Activated CD4-positive, alpha-beta T cell treated with anti-CD3 and anti-CD28 coated beads for 1 hour (primary cell): ENCODE measurements around the gene ASTN2.
"Not testable (repeated sequence)": the region's sequence is repeated elsewhere in the genome, so short reads cannot be mapped to it uniquely, and the experiment has no call there.

Experiments
- DNase-seq: peaks from one replicate; pipeline ENCODE4 v3.0.0-alpha.2; 2020

The ASTN2 gene

GRCh38 chr9:116842658-116843057 lies 572.2 kb downstream of the ASTN2 start:
- no peak for DNase-seq

DNA sequence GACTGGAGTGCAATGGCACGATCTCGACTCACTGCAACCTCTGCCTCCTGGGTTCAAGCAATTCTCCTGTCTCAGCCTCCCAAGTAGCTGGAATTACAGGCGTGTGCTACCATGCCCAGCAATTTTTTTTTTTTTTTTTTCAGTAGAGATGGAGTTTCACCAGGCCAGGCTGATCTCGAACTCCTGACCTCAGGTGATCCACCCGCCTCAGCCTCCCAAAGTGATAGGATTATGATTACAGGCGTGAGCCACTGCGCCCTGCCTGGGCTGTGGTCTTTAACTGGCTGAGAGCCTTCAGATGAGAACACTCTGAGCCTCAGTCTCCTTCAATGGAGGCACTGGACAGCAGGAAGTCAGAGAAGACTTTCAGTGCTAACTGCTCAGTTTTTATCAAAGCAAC lies 576.4 kb downstream of the ASTN2 start:
- DNase-seq = not testable (repeated sequence)

DNA sequence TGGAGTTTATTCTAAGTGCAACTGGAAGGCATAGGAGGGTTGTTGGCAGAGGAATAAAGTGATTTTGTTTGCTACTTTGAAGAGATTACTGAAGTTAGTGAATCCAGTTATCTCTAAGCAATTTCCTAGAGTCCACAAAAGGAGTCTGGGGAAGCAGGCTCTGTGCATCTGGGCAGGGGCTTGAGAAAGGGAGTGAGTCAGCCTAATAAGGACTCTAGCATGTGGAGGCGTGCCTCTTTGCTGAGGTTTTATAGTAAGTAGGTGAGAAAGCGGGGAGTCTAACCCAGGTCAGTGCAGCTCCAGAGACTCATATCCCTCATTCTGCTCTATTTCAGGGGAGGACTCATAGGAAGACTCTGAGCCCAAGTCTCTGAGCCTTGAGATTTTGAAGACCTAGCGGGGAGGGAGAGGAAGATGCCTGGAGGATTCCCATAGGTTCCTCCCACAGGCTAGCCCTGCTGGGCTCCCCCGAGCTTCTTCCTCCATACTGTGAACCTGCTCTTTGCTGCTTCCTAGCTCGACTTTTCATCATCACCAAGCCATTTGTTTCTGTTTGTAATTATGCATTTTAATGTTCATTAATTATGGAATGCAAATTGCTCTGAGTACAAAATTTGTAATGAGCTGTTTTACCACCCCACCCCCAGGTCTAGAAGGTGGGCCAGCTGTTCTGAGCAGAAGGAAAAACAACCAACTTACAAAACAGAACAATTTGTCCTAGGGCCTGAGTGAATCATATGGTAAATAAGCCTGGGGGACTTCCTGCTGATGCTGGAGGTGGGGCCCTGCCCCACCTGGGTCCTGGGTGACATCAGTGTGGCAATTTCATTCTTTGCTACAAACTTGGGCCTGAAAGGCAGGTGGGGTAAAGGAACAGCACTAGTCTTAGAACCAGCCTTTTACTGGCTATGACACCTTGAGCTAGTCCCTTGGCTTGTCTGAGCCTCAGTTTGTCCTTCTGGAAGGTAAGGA lies 577.6 kb downstream of the ASTN2 start:
- DNase-seq = no peak

DNA sequence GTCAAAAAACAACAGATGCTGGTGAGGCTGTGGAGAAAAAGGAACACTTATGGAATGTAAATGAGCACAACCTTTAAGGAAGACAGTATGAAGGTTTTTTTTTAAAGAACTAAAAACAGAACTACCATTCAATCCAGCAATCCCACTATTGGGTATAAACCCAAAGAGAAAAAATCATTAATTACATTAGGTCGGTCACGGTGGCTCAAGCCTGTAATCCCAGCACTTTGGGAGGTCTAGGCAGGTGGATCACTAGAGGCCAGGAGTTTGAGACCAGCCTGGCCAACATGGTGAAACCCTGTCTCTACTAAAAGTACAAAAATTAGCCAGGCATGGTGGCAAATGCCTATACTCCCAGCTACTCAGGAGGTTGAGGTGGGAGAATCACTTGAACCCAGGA lies 584.5 kb downstream of the ASTN2 start:
- DNase-seq = not testable (repeated sequence)

GRCh38 chr9:116821633-116822229 lies 593.1 kb downstream of the ASTN2 start:
- DNase-seq = no peak

- DNase-seq = no peak
Measured at GRCh38 chr9:116819116-116819515, 595.7 kb downstream of the ASTN2 start.

DNA sequence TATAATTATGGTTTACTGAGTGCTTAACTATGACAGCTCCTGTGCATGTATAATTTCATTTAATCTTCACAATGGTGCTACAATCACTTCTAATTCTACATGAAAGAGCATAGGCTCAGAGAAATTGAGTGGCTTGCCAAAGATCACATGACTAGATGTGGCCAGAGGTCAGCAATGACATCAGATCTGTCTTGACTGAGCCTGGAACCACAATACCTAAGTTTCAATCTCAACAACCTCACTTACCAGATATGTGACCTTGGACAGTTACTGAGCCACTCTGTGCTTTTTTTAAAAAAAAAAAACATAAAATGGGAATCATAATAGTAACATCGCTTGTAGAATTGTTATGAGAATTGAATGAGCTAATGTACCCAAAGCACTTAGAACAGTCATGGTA lies 597.1 kb downstream of the ASTN2 start:
- no peak for DNase-seq

GRCh38 chr9:116816484-116816883 lies 598.4 kb downstream of the ASTN2 start:
- DNase-seq = no peak

DNA sequence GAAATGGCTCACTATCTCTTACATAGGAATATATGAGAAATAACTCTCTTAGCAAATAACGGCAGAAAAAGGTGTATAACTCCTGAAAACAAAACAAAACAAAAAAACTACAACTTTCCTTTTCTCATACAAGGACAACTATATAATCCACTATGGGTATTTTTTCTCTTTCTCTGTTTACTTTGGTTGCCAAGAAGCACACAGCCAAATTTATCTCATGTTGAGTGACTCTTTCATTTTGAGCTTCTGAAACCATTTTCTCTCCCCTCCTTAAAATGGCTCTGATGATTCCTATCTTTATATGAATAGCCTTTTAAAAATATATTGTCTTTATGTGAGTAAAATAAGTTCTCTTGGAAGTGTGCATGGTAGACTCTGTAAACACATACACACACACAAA lies 599.0 kb downstream of the ASTN2 start:
- no peak for DNase-seq

DNA sequence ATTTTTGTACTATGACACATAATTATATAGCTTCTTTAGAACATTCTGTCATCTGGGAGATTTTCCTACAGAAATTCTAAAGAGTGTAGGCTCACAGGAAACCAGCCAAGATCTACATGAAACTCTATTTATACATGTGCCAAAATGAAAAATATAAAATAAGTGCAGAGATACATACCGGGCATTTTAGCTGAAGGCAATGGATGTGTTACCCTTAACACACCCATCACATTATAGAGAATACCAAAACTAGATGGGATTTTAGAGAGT lies 601.9 kb downstream of the ASTN2 start:
- no peak for DNase-seq

DNA sequence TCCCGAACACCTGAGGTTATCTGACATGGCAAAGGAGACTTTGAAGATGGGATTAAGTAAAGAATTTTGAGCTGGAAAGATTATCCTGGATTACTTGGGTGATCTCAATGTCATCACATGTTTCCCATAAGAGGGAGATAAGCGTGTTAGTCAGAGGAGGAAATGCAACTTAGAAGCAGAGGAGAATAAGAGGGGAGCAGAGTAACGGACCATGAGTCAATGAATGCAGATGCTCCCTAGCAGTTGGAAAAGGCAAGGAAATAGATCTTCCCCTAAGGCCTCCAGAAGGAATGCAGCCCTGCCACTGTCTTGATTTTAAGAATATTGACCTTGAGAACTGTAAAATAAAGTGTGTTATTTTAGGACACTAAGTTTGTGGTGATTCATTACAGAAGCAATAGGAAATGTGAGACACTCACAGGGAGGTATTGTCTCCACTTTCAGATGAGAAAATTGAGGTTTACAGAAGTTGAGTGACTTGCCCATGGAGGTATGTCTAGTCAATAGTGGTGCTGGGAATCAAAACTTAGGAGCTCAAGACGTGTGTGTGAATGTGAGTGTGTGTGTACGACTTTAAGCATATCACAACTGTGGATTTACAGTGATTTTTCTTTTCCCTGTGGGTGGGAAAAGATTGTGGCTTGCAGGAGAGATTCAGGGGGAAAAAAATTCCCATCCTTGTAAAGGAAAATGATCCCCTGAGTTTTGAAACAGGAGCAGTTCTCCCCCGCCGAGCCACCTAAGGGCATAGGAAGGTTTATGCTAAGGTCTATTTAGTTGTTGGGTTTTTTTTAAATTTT lies 602.4 kb downstream of the ASTN2 start:
- no peak for DNase-seq

DNA sequence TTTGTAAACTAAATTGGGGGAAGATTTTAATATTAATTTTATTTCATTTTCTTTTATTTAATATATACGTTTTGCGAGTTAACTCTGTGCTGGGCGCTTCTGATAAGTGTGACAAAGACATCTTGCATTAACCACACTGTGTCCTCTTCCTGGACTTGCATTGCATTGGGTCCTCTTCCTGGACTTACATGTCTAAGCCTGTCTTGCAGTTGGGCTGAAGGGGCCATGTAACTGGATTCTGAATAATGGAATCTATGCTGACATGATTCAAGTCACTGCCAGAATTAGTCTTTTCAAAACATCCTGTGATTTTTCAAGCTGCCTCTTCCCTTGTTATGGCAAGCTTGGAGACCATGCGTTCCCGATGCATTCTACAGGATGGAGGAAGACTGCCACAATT lies 605.2 kb downstream of the ASTN2 start:
- DNase-seq = no peak

- DNase-seq = no peak
Measured at GRCh38 chr9:116806075-116806474, 608.8 kb downstream of the ASTN2 start.

DNA sequence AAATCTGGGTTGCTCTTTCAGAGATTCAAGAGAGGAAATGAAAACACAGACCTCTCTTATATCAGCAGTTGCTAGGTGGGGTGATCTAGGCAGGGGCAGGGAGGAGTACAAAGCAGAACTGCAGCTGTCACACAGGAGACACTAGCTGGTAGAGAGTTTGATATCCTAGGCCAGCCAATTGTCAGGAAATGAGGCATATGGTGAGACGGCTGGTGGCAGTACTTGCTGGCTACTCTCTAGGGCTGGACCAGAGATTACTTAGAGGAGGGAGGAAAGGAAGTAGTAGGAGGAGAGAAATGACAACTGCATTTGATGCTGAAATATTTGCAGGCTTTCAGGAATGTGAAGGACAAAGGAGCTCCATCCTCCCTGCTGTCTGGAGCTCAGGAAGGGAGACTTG lies 614.0 kb downstream of the ASTN2 start:
- no peak for DNase-seq

- no peak for DNase-seq
Measured at GRCh38 chr9:116800074-116800473, 614.8 kb downstream of the ASTN2 start.

GRCh38 chr9:116798521-116798920 lies 616.3 kb downstream of the ASTN2 start:
- DNase-seq = no peak

- DNase-seq = no peak
Measured at GRCh38 chr9:116797276-116797675, 617.6 kb downstream of the ASTN2 start.

GRCh38 chr9:116796669-116797068 lies 618.2 kb downstream of the ASTN2 start:
- no peak for DNase-seq

DNA sequence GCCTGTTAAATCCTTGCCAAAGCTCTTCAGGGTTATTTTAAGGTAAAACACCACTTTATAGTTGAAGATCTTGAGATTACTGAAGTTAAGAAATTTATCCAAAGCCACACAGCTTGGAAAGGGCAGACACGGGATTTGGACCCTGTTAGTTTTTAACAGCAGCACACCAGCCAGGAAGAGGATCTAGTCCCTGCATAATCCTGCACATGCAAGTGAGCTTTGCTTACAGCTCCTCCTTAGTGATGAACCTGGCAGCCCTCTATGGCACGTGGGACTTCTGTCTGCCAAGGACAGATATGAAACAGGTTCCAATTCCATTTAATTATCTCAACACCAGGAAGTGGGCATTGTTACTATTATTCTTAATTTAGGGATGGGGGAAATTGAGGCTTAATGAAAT lies 619.0 kb downstream of the ASTN2 start:
- no peak for DNase-seq

- DNase-seq = no peak
Measured at GRCh38 chr9:116792271-116792670, 622.6 kb downstream of the ASTN2 start.

DNA sequence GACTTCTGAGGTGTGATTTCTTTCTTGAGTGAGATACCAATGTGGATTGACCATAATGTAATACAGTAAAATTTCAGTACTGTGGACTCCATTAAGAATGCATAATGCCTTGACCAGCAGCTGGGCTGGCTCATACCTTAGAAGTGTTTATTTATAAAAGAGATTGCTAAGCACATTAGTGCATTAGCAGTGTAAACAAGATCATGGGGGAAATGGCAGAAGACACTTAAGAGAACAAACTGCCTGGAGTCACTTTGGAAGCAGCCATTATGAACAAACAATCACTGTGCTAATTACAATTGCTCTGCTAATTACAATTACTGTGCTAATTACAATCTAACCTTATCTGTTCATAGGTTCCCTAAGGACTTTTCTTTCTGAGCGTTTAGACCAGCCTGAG lies 623.5 kb downstream of the ASTN2 start:
- DNase-seq = no peak

DNA sequence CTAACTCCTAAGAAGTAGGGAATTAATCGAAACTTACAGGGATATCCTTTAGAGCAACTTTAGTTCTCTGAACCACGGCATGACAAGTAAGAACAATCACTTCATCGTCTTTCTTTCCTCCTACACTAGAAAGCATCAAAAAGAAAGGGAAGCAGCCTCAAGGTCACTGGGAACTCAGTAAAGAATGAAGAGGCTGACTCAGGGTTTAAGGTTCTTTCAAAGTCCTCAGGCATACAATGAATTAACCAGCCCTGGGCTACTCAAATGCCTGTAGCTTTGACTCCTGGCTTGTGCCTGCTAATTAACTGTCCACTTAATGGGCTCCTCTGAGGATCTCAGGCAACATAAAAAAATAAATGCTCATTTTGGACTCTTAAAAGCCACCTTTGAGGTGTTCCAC lies 625.8 kb downstream of the ASTN2 start:
- DNase-seq = no peak

- no peak for DNase-seq
Measured at GRCh38 chr9:116786737-116787136, 628.1 kb downstream of the ASTN2 start.

DNA sequence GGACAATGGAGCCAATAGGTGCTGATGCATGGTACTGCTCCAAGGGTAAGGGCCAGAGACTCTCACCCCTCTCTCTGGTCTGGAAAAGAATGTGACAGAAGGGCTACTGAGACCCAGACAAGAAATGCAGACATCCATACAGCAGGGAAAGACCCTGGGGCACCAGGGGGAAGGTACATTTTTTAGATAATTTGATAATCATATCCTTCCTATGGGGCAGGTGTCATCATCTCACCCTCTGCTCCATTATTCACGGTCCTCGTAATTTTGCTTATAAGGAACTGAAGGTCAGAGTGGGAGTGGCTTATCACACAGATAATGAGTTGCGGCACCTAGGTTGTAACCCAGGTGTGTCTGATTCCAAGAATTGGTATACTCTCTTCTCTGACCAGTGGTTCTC lies 637.7 kb downstream of the ASTN2 start:
- DNase-seq = no peak
